ENCODE measurements around the gene RASA1. TPM values are rescaled to one million over a fixed set of nuclear protein-coding genes. Genes with fewer than 3 reads are reported as not detected.

The RASA1 gene
- total RNA-seq, 1 experiment from 2014 or later, result 23.9 TPM

GRCh38 chr5:87300176-87300575 is 32.5 kb downstream of the RASA1 start:
- H3K36me3 ChIP-seq (ENCODE audit: control insufficient read depth in 1 of 2, insufficient read depth in 2 of 2, low read length in 2 of 2), result no peaks in the 10 kb centered on the region
- no peak overlapping the region for H3K27ac ChIP-seq (ENCODE audit: low read depth, low read length)
- H3K4me2 ChIP-seq (ENCODE audit: low read length), result peak overlapping the region; percentile 57
- TF ChIP-seq POLR2AphosphoS5 (IDR thresholded peaks at IDR 0.05; ENCODE audit: low read depth, low read length), result no peak
- no peak for DNase-seq (ENCODE audit: low read depth, low spot score)
- ChIA-PET POLR2A (no interaction called here), RAD21 (ENCODE audit: low non-redundant PET in 1 of 2, low total read pairs in 2 of 2, uncharacterized antibody in 2 of 2, unreplicated experiment in 2 of 2) (no interaction called here), CTCF (no interaction called here)
- peaks cover 12 to 55% of the 10 kb centered on the region in 2 experiments for H3K4me1 ChIP-seq (ENCODE audit: control insufficient read depth in 1 of 2, insufficient read depth in 2 of 2, low read length in 2 of 2)
- H3K4me3 ChIP-seq (replicated peaks in 1 of 2; ENCODE audit: low read depth in 1 of 2, low read length in 2 of 2), result no peak overlapping the region; a peak in 1 of 4 replicates
- BruUV-seq (replicated peaks), result no TSS peak
- ATAC-seq, result peak; percentile 42; the same call in 1 of the 2 replicates
- H4K20me1 ChIP-seq (ENCODE audit: insufficient read depth), result no peaks in the 10 kb centered on the region
- H2AFZ ChIP-seq (ENCODE audit: low read depth, low read length, poor library complexity, severe bottlenecking), result no peak overlapping the region
- intact Hi-C loops (cut with micrococcal nuclease), result no loop called here
- H3K27me3 ChIP-seq (ENCODE audit: insufficient read depth, low read length), result no peaks in the 10 kb centered on the region
- no peaks in the 10 kb centered on the region for H3K9me2 ChIP-seq (ENCODE audit: insufficient read depth)
- no peak overlapping the region for H3K9ac ChIP-seq (ENCODE audit: low read length)
- peaks cover 81% of the 10 kb centered on the region for H3K79me2 ChIP-seq (ENCODE audit: insufficient read depth, low read length)
- no peaks in the 10 kb centered on the region for H3K9me3 ChIP-seq (ENCODE audit: control insufficient read depth in 1 of 2, insufficient read depth in 1 of 2, low read depth in 1 of 2, low read length in 2 of 2)

GRCh38 chr5:87300744-87301143 is 33.1 kb downstream of the RASA1 start:
- Histone ChIP-seq H2AFZ (ENCODE audit: low read depth, low read length, poor library complexity, severe bottlenecking) (no peak overlapping the region), H3K9ac (ENCODE audit: low read length) (no peak overlapping the region), H4K20me1 (ENCODE audit: insufficient read depth) (no peaks in the 10 kb centered on the region), H3K79me2 (ENCODE audit: insufficient read depth, low read length) (peaks cover 80% of the 10 kb centered on the region), H3K4me1 (ENCODE audit: control insufficient read depth in 1 of 2, insufficient read depth in 2 of 2, low read length in 2 of 2) (peaks cover 12 to 51% of the 10 kb centered on the region in 2 experiments), H3K4me3 (replicated peaks in 1 of 2; ENCODE audit: low read depth in 1 of 2, low read length in 2 of 2) (no peak overlapping the region; a peak in 1 of 4 replicates), H3K9me3 (ENCODE audit: control insufficient read depth in 1 of 2, insufficient read depth in 1 of 2, low read depth in 1 of 2, low read length in 2 of 2) (no peaks in the 10 kb centered on the region), H3K27me3 (ENCODE audit: insufficient read depth, low read length) (no peaks in the 10 kb centered on the region), H3K27ac (ENCODE audit: low read depth, low read length) (no peak overlapping the region), H3K9me2 (ENCODE audit: insufficient read depth) (no peaks in the 10 kb centered on the region), H3K4me2 (ENCODE audit: low read length) (peak overlapping the region; percentile 57), H3K36me3 (ENCODE audit: control insufficient read depth in 1 of 2, insufficient read depth in 2 of 2, low read length in 2 of 2) (no peaks in the 10 kb centered on the region; a peak in 1 of 4 replicates)
- intact Hi-C loops (cut with micrococcal nuclease), result no loop called here
- DNase-seq (ENCODE audit: low read depth, low spot score), result peak; percentile 81
- ChIA-PET CTCF (no interaction called here), POLR2A (no interaction called here), RAD21 (ENCODE audit: low non-redundant PET in 1 of 2, low total read pairs in 2 of 2, uncharacterized antibody in 2 of 2, unreplicated experiment in 2 of 2) (no interaction called here)
- peak; percentile 97 for ATAC-seq
- BruUV-seq (replicated peaks), result no TSS peak
- TF ChIP-seq ZBTB33 (IDR thresholded peaks at IDR 0.05; ENCODE audit: extremely low read depth, insufficient replicate concordance, low read length) (no peak), FOSL1 (IDR thresholded peaks at IDR 0.05; ENCODE audit: low read depth) (peak; percentile 93), EZH2 (IDR thresholded peaks at IDR 0.05) (no peak), ZNF274 (IDR thresholded peaks at IDR 0.05; ENCODE audit: low read depth, low read length) (no peak), SP1 (IDR thresholded peaks at IDR 0.05; ENCODE audit: low read depth) (peak; percentile 61; the same call in 1 of the 2 replicates), POLR2AphosphoS5 (IDR thresholded peaks at IDR 0.05; ENCODE audit: low read depth, low read length) (peak; percentile 42; the same call in 1 of the 2 replicates), ELF1 (IDR thresholded peaks at IDR 0.05; ENCODE audit: borderline replicate concordance, low read depth) (no peak), REST (IDR thresholded peaks at IDR 0.05; ENCODE audit: low read depth) (no peak), CBX3 (IDR thresholded peaks at IDR 0.05; ENCODE audit: low read depth) (peak; percentile 82; the same call in 1 of the 2 replicates), POLR2A (IDR thresholded peaks at IDR 0.05; ENCODE audit: borderline replicate concordance, extremely low read depth, insufficient read depth, insufficient read length) (no peak), ZFX (IDR thresholded peaks at IDR 0.05) (no peak), RAD21 (IDR thresholded peaks at IDR 0.05; ENCODE audit: low read depth) (peak; percentile 24; the same call in 1 of the 2 replicates), EZH2phosphoT487 (IDR thresholded peaks at IDR 0.05; ENCODE audit: borderline replicate concordance) (no peak), JUND (IDR thresholded peaks at IDR 0.05) (peak; percentile 89), CEBPB (IDR thresholded peaks at IDR 0.05; ENCODE audit: low read depth) (no peak), SIN3A (IDR thresholded peaks at IDR 0.05; ENCODE audit: low read depth) (no peak), YY1 (IDR thresholded peaks at IDR 0.05; ENCODE audit: extremely low read depth, insufficient replicate concordance, low read depth, low read length) (peak; percentile 5)

Data from HCT116 (cell line).